Caco-2 (cell line): ENCODE results near the gene UBE2U. TPM values are rescaled to one million over a fixed set of nuclear protein-coding genes. Genes with fewer than 3 reads are reported as not detected.
"Not testable (repeated sequence)": the region's sequence is repeated elsewhere in the genome, so short reads cannot be mapped to it uniquely, and the experiment has no call there.

ENCODE experiments used
- BruUV-seq: library from RNA; stranded (reverse); fragments of 400-500 nt; replicated peaks from 2 replicates; lab custom pipeline; 2021; lab: Mats Ljungman, UMichigan
- CTCF ChIA-PET: fragments of 300-600 bp; sonication (Branson Sonifier 250); formaldehyde crosslinking; loops from one replicate; lab custom pipeline; 2022; ENCODE audit warnings: antibody characterized with exemption; lab: Charles Lee
- POLR2A ChIA-PET: fragments of 300-600 bp; sonication (Branson Sonifier 250); formaldehyde crosslinking; loops from one replicate; lab custom pipeline; 2022; ENCODE audit warnings: antibody characterized with exemption; lab: Charles Lee
- DNase-seq, 2 experiments: peaks; one replicate each; pipeline versions ENCODE4 v3.0.0 to v3.0.0-alpha.2; 2020 to 2022
- H3K27me3 ChIP-seq: replicated peaks from 2 replicates; pipeline ENCODE4 v1.6.0; 2011; ENCODE audit warnings: low read length; ENCODE audit not compliant: control insufficient read depth, insufficient read depth
- H3K36me3 ChIP-seq: 2 replicates; pipeline ENCODE4 v1.5.1; 2011; ENCODE audit warnings: low read length; ENCODE audit not compliant: control insufficient read depth, insufficient read depth
- H3K4me1 ChIP-seq: fragments of 250-450 bp; sonication (Bioruptor Pico); 2 replicates; pipeline ENCODE4 v1.5.1; 2020; ENCODE audit warnings: mild to moderate bottlenecking
- H3K4me3 ChIP-seq: 2 replicates; pipeline ENCODE4 v1.5.1; 2011; ENCODE audit warnings: low read depth, mild to moderate bottlenecking, control low read depth, low read length
- H3K9me3 ChIP-seq: fragments of 250-450 bp; sonication (Bioruptor Pico); 2 replicates; pipeline ENCODE4 v1.5.1; 2020; ENCODE audit warnings: mild to moderate bottlenecking, moderate library complexity
- H3K27ac Mint-ChIP-seq: one replicate; pipeline ENCODE4 v1.8.0; 2022; ENCODE audit warnings: mixed read lengths; ENCODE audit not compliant: unreplicated experiment
- H3K27me3 Mint-ChIP-seq: one replicate; pipeline ENCODE4 v1.8.0; 2022; ENCODE audit warnings: mixed read lengths; ENCODE audit not compliant: insufficient read depth, unreplicated experiment
- H3K36me3 Mint-ChIP-seq: one replicate; pipeline ENCODE4 v1.8.0; 2022; ENCODE audit warnings: mild to moderate bottlenecking, mixed read lengths; ENCODE audit not compliant: insufficient read depth, unreplicated experiment
- H3K4me1 Mint-ChIP-seq: one replicate; pipeline ENCODE4 v1.8.0; 2022; ENCODE audit warnings: low read depth, mixed read lengths; ENCODE audit not compliant: unreplicated experiment
- H3K4me3 Mint-ChIP-seq: one replicate; pipeline ENCODE4 v1.8.0; 2022; ENCODE audit warnings: mild to moderate bottlenecking, moderate library complexity, mixed read lengths; ENCODE audit not compliant: unreplicated experiment
- H3K9me3 Mint-ChIP-seq: one replicate; pipeline ENCODE4 v1.8.0; 2022; ENCODE audit warnings: mixed read lengths; ENCODE audit not compliant: unreplicated experiment
- intact Hi-C: fragments of 100-400 bp; cut with micrococcal nuclease; formaldehyde crosslinking; loops from one replicate; pipeline ENCODE4 v1.10.0; 2022; ENCODE audit not compliant: unreplicated experiment
- total RNA-seq: library from RNA; stranded (reverse); gene quantifications from 2 replicates; pipeline ENCODE4 v1.2.3, GENCODE V29; 2022
- TF ChIP-seq, protein P1 (sequence below), 2 experiments: fragments of 200-600 bp in 1 of 2; IDR thresholded peaks; 1 replicate in 1 of 2; 2 replicates in 1 of 2; pipeline versions ENCODE4 v1.5.1 to v1.8.0; 2011 to 2022; ENCODE audit warnings: antibody characterized with exemption in 1 of 2, control low read depth in 1 of 2, inconsistent platforms in 1 of 2, low read depth in 1 of 2, low read length in 1 of 2, mild to moderate bottlenecking in 1 of 2, moderate library complexity in 1 of 2; ENCODE audit not compliant: insufficient read depth in 1 of 2, severe bottlenecking in 1 of 2, unreplicated experiment in 1 of 2

Gene UBE2U
- total RNA-seq, 1 experiment from 2014 or later: not detected

DNA sequence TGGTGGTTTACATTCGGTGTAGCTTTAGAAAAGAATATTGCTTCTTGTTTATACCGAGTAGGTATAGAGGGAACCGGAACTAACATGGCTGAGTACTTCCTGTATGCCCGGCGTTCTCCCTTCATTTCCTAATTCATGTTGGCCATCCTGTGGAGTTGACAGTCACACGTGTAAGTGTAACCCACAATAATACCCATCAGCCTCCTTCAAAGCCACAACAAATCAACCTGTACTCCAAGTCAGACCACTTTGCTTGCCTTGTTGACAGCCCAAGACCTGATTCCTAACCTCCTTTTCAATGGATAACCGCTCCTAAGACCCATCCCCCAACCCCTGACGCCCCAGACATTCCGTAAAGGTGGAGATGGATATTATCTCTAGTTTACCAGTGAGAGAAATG is 42.1 kb downstream of the UBE2U start:
- no peaks in the 10 kb centered on the region for H3K9me3 Mint-ChIP-seq
- ChIA-PET CTCF (interaction anchor here (1.0 to 1.5 kb wide), 3 partner anchors 553 to 628 kb away, joined by 3 to 6 read pairs (median 4); no protein-coding TSS in a partner anchor), POLR2A (no interaction called here)
- Histone ChIP-seq H3K4me3 (no peak overlapping the region), H3K4me1 (peaks cover 5% of the 10 kb centered on the region; the same call in 1 of the 2 replicates), H3K27me3 (no peaks in the 10 kb centered on the region), H3K36me3 (no peaks in the 10 kb centered on the region), H3K9me3 (no peaks in the 10 kb centered on the region)
- DNase-seq: no peak
- TF ChIP-seq, protein P1, sequence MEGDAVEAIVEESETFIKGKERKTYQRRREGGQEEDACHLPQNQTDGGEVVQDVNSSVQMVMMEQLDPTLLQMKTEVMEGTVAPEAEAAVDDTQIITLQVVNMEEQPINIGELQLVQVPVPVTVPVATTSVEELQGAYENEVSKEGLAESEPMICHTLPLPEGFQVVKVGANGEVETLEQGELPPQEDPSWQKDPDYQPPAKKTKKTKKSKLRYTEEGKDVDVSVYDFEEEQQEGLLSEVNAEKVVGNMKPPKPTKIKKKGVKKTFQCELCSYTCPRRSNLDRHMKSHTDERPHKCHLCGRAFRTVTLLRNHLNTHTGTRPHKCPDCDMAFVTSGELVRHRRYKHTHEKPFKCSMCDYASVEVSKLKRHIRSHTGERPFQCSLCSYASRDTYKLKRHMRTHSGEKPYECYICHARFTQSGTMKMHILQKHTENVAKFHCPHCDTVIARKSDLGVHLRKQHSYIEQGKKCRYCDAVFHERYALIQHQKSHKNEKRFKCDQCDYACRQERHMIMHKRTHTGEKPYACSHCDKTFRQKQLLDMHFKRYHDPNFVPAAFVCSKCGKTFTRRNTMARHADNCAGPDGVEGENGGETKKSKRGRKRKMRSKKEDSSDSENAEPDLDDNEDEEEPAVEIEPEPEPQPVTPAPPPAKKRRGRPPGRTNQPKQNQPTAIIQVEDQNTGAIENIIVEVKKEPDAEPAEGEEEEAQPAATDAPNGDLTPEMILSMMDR (IDR thresholded peaks at IDR 0.05; ENCODE audit: insufficient read depth in 1 of 2, low read depth in 1 of 2, low read length in 1 of 2, severe bottlenecking in 1 of 2, unreplicated experiment in 1 of 2): no peak
- no peak overlapping the region for H3K4me3 Mint-ChIP-seq
- BruUV-seq: no TSS peak
- intact Hi-C loops: loop anchor here (5.0 kb wide), 2 partner anchors 688 to 928 kb away; no protein-coding TSS in a partner anchor
- peaks cover 6% of the 10 kb centered on the region for H3K4me1 Mint-ChIP-seq
- H3K36me3 Mint-ChIP-seq: no peaks in the 10 kb centered on the region
- H3K27me3 Mint-ChIP-seq: peaks cover 3% of the 10 kb centered on the region
- no peak overlapping the region for H3K27ac Mint-ChIP-seq

DNA sequence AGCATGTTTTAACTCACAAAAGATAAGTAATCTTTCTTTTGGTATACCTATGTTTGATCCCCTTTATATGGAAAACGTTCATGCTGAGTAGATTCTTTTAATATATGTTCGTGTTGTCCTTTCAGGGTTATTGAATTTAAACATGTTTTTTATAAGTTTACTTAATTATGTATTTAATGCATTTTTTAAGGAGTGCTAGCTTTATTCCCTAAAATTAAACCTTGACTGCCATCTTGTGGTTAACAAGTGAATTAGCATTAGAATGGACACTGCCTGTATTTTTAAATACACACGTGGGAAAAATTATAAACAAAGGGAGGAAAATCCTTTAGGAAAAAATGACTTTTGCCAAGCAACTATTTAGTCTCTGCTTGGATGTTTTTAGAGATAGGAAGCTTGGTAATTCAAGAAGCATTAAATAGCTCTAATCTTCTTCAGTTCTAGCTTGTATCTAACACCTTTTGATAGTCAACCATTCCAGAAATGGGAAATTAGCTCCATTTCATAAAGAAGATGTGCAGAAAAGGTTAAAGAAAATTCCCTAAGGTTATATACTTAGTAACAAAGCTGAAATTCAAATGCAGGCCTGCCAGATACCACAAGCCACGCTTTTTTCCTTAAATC is 43.0 kb downstream of the UBE2U start:
- BruUV-seq: no TSS peak
- Mint-ChIP-seq H3K4me1 (peaks cover 6% of the 10 kb centered on the region), H3K4me3 (no peak overlapping the region), H3K9me3 (no peaks in the 10 kb centered on the region), H3K27ac (no peak overlapping the region), H3K27me3 (peaks cover 3% of the 10 kb centered on the region), H3K36me3 (no peaks in the 10 kb centered on the region)
- Histone ChIP-seq H3K27me3 (no peaks in the 10 kb centered on the region), H3K9me3 (no peaks in the 10 kb centered on the region), H3K4me1 (peaks cover 5% of the 10 kb centered on the region; the same call in 1 of the 2 replicates), H3K4me3 (no peak overlapping the region), H3K36me3 (no peaks in the 10 kb centered on the region)
- CTCF ChIA-PET: interaction anchor here (0.5 to 2.3 kb wide), 7 partner anchors 36 to 671 kb away, joined by 3 to 18 read pairs (median 4); no protein-coding TSS in a partner anchor
- DNase-seq: no peak
- TF ChIP-seq, protein P1 (IDR thresholded peaks at IDR 0.05; ENCODE audit: insufficient read depth in 1 of 2, low read depth in 1 of 2, low read length in 1 of 2, severe bottlenecking in 1 of 2, unreplicated experiment in 1 of 2): peak; percentile 18 to 55
- POLR2A ChIA-PET: no interaction called here
- intact Hi-C loops: loop anchor here (1.0 to 5.0 kb wide), 3 partner anchors 671 to 929 kb away; no protein-coding TSS in a partner anchor

DNA sequence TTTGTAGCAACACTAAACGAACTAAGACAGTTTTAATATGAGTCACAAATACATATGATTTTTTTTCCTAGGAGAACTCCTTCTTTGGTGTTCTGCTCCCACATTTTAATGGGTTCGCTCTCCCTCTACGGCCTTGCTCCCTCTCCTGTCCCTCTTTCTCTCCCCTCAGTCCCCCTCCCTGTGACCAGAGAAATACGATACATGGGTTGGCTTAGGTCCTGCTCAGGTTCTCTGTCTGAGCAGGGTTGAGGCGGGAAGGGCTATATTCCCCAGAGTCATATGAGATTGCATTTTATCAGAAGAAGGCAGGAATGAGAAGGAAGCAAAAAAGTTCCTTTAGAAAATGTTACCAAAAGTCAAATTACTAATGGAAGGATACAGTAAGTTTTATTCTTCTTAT is 44.6 kb downstream of the UBE2U start:
- H3K36me3 Mint-ChIP-seq: no peaks in the 10 kb centered on the region
- peaks cover 5% of the 10 kb centered on the region; the same call in 1 of the 2 replicates for H3K4me1 ChIP-seq
- no peaks in the 10 kb centered on the region for H3K27me3 ChIP-seq
- H3K4me3 Mint-ChIP-seq: no peak overlapping the region
- H3K9me3 Mint-ChIP-seq: peaks cover 5% of the 10 kb centered on the region
- H3K4me3 ChIP-seq: no peak overlapping the region
- H3K4me1 Mint-ChIP-seq: peaks cover 6% of the 10 kb centered on the region
- DNase-seq: no peak
- peaks cover 3% of the 10 kb centered on the region for H3K27me3 Mint-ChIP-seq
- no TSS peak for BruUV-seq
- ChIA-PET POLR2A (no interaction called here), CTCF (interaction anchor here (0.6 to 2.3 kb wide), 3 partner anchors 109 to 573 kb away, joined by 3 to 18 read pairs (median 6); no protein-coding TSS in a partner anchor)
- TF ChIP-seq, protein P1 (IDR thresholded peaks at IDR 0.05; ENCODE audit: insufficient read depth in 1 of 2, low read depth in 1 of 2, low read length in 1 of 2, severe bottlenecking in 1 of 2, unreplicated experiment in 1 of 2): no peak
- no peaks in the 10 kb centered on the region for H3K9me3 ChIP-seq
- no peaks in the 10 kb centered on the region for H3K36me3 ChIP-seq
- intact Hi-C loops: loop anchor here (5.0 kb wide), 2 partner anchors 691 to 931 kb away; no protein-coding TSS in a partner anchor
- no peak overlapping the region for H3K27ac Mint-ChIP-seq

DNA sequence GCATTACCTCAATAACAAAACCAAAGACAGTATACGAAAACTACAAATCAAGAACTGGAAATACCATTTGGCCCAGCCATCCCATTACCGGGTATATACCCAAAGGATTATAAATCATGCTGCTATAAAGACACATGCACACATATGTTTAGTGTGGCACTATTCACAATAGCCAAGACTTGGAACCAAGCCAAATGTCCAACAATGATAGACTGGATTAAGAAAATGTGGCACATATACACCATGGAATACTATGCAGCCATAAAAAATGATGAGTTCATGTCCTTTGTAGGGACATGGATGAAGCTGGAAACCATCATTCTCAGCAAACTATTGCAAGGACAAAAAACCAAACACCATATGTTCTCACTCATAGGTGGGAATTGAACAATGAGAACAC is 47.0 kb downstream of the UBE2U start:
- H3K27me3 Mint-ChIP-seq, H3K4me3 ChIP-seq, H3K4me3 Mint-ChIP-seq, H3K27ac Mint-ChIP-seq, H3K9me3 ChIP-seq, intact Hi-C loops, BruUV-seq, H3K9me3 Mint-ChIP-seq, H3K4me1 Mint-ChIP-seq, H3K36me3 Mint-ChIP-seq, CTCF ChIA-PET, DNase-seq, H3K27me3 ChIP-seq, POLR2A ChIA-PET, H3K36me3 ChIP-seq, H3K4me1 ChIP-seq: not testable (repeated sequence)
